GM12878 (cell line): ENCODE results near the gene LIN7A. TPM values are rescaled to one million over a fixed set of nuclear protein-coding genes. Genes with fewer than 3 reads are reported as not detected.

Experiments
- ATAC-seq: fragments of 200-7000 bp; cut with Tn5 transposase; 3 replicates; pipeline ENCODE4 v1.9.1; 2020; ENCODE audit warnings: mild to moderate bottlenecking, moderate library complexity
- BruUV-seq: library from RNA; stranded (reverse); fragments of 400-500 nt; replicated peaks from 2 replicates; lab custom pipeline; 2021; lab: Mats Ljungman, UMichigan
- CTCF ChIA-PET: fragments of 300-600 bp; sonication (Branson Sonifier 250); formaldehyde crosslinking; extraction: SDS; loops from one replicate; lab custom pipeline; 2021; ENCODE audit warnings: inconsistent platforms; lab: Yijun Ruan, JAX
- POLR2A ChIA-PET: fragments of 350-600 bp; formaldehyde crosslinking; extraction: SDS; loops from one replicate; lab custom pipeline; 2021; ENCODE audit warnings: inconsistent platforms; lab: Charles Lee
- RAD21 ChIA-PET: fragments of 300-600 bp; sonication (Branson Sonifier 250); formaldehyde crosslinking; loops from one replicate; lab custom pipeline; 2023; ENCODE audit warnings: antibody characterized with exemption; ENCODE audit not compliant: unreplicated experiment; lab: Charles Lee
- SMC1A ChIA-PET: fragments of 300-600 bp; sonication (Branson Sonifier 250); formaldehyde crosslinking; loops from one replicate; lab custom pipeline; 2023; ENCODE audit not compliant: unreplicated experiment, uncharacterized antibody; lab: Charles Lee
- DNase-seq: peaks from one replicate; pipeline ENCODE4 v3.0.0-alpha.2; 2011; ENCODE audit warnings: low read depth, low spot score
- FAIRE-seq: peaks from 3 replicates; lab custom pipeline; 2011; peaks lifted over from hg19 to GRCh38; lab: Jason Lieb, UNC
- H2AFZ ChIP-seq: 2 replicates; pipeline ENCODE4 v1.6.0; 2011; ENCODE audit warnings: low read depth, low read length, control low read depth; ENCODE audit not compliant: control insufficient read depth
- H3K27ac ChIP-seq: 2 replicates; pipeline ENCODE4 v1.5.1; 2011; ENCODE audit warnings: control low read depth; ENCODE audit not compliant: control insufficient read depth, insufficient read depth
- H3K27me3 ChIP-seq, 2 experiments: replicated peaks in 1 of 2; 2 replicates each; pipeline versions ENCODE4 v1.6.0 to v1.6.1; 2011; ENCODE audit warnings: low read length in 1 of 2; ENCODE audit not compliant: control insufficient read depth in 2 of 2, insufficient read depth in 2 of 2
- H3K36me3 ChIP-seq, 2 experiments: 2 replicates each; pipeline ENCODE4 v1.5.1; 2011; ENCODE audit warnings: low read length in 1 of 2; ENCODE audit not compliant: control insufficient read depth in 2 of 2, insufficient read depth in 2 of 2
- H3K4me1 ChIP-seq: 2 replicates; pipeline ENCODE4 v1.6.1; 2011; ENCODE audit warnings: mild to moderate bottlenecking, low read length, moderate library complexity, mixed read lengths; ENCODE audit not compliant: control insufficient read depth, insufficient read depth
- H3K4me2 ChIP-seq: 2 replicates; pipeline ENCODE4 v1.6.0; 2011; ENCODE audit warnings: control low read depth; ENCODE audit not compliant: control insufficient read depth, insufficient read depth
- H3K4me3 ChIP-seq: fragments of 200-600 bp; sonication (generic); 2 replicates; pipeline ENCODE4 v1.5.1; 2016
- H3K79me2 ChIP-seq: 2 replicates; pipeline ENCODE4 v1.6.0; 2011; ENCODE audit warnings: low read length; ENCODE audit not compliant: control insufficient read depth, insufficient read depth
- H3K9ac ChIP-seq: 2 replicates; pipeline ENCODE4 v1.8.0; 2011; ENCODE audit warnings: low read length, control low read depth, mixed read lengths; ENCODE audit not compliant: control insufficient read depth, insufficient read depth
- H3K9me3 ChIP-seq: replicated peaks from 3 replicates; pipeline ENCODE4 v1.5.1; 2011; ENCODE audit warnings: mild to moderate bottlenecking, low read length; ENCODE audit not compliant: control insufficient read depth, insufficient read depth
- H4K20me1 ChIP-seq: 2 replicates; pipeline ENCODE4 v1.6.0; 2011; ENCODE audit not compliant: control insufficient read depth, insufficient read depth
- ATF7 ChIP-seq: fragments of 450-650 bp; IDR thresholded peaks from 2 replicates; pipeline ENCODE4 v1.6.1; 2016; ENCODE audit warnings: low read depth, mild to moderate bottlenecking
- BHLHE40 ChIP-seq, 2 experiments: fragments of 450-650 bp in 1 of 2; IDR thresholded peaks; 2 replicates each; pipeline ENCODE4 v1.6.1; 2011 to 2017; ENCODE audit warnings: low read depth in 2 of 2, borderline replicate concordance in 1 of 2, improper control_type of control experiment in 1 of 2, low read length in 1 of 2, mild to moderate bottlenecking in 1 of 2
- CHD4 ChIP-seq: fragments of 200-600 bp; sonication (generic); IDR thresholded peaks from 2 replicates; pipeline ENCODE4 v1.6.1; 2016; ENCODE audit warnings: mild to moderate bottlenecking
- JUND ChIP-seq: IDR thresholded peaks from 2 replicates; pipeline ENCODE4 v1.6.1; 2012; ENCODE audit warnings: low read depth, mild to moderate bottlenecking, low read length, improper control_type of control experiment, moderate library complexity
- MEF2A ChIP-seq: IDR thresholded peaks from 2 replicates; pipeline ENCODE4 v1.6.1; 2011; ENCODE audit warnings: low read depth, mild to moderate bottlenecking, low read length, moderate library complexity; ENCODE audit not compliant: insufficient read depth
- NRF1 ChIP-seq: conservative IDR thresholded peaks from 2 replicates; pipeline ENCODE4 v1.6.1; 2011; ENCODE audit warnings: mild to moderate bottlenecking, low read depth, low read length, improper control_type of control experiment
- PKNOX1 ChIP-seq: fragments of 450-650 bp; IDR thresholded peaks from 2 replicates; pipeline ENCODE4 v1.6.1; 2016; ENCODE audit warnings: mild to moderate bottlenecking
- RAD51 ChIP-seq: fragments of 450-650 bp; IDR thresholded peaks from 2 replicates; pipeline ENCODE4 v1.6.1; 2016; ENCODE audit warnings: moderate library complexity, mild to moderate bottlenecking, inconsistent platforms
- STAT1 ChIP-seq: fragments of 450-650 bp; conservative IDR thresholded peaks from 2 replicates; pipeline ENCODE4 v1.6.1; 2014; ENCODE audit warnings: antibody characterized with exemption, mild to moderate bottlenecking
- ZNF687 ChIP-seq: fragments of 450-650 bp; IDR thresholded peaks from 2 replicates; pipeline ENCODE4 v1.6.1; 2017; ENCODE audit warnings: mild to moderate bottlenecking, moderate library complexity
- WGBS: methylation state at CpG from one replicate; pipeline ENCODE4 v1.1.6; 2016; ENCODE audit warnings: low lambda C conversion rate; ENCODE audit not compliant: insufficient replicate concordance, insufficient coverage; ENCODE audit errors: missing lambda C conversion rate; 5-methylcytosine and 5-hydroxymethylcytosine counted together
- in situ Hi-C: fragments of 300-500 bp; cut with MboI; formaldehyde crosslinking; loops from 9 replicates; pipeline ENCODE4 v1.14.3; 2018; ENCODE audit warnings: mixed read lengths
- intact Hi-C: fragments of 100-400 bp; cut with micrococcal nuclease; formaldehyde crosslinking; loops from one replicate; pipeline ENCODE4 v1.14.2; 2022; ENCODE audit not compliant: unreplicated experiment
- polyA plus RNA-seq, 11 experiments: library from polyadenylated mRNA; depleted of rRNA in 4 of 11; unstranded in 6 of 11; stranded (reverse) in 5 of 11; fragments of >200 nt; fragmentation: Nextera tagmentation in 4 of 11; fragmentation: Illumina TruSeq in 1 of 11; extraction: Ambion mirVana in 4 of 11; extraction: Trizol in 1 of 11; gene quantifications; 1 replicate in 1 of 11; 2 replicates in 10 of 11; pipeline versions ENCODE4 v1.2.1 to v1.2.3, GENCODE V29; 2011 to 2016; ENCODE audit warnings: inconsistent platforms in 2 of 11, missing spikeins in 2 of 11, low read depth in 1 of 11
- total RNA-seq, 4 experiments: library from RNA; depleted of rRNA in 3 of 4; stranded (reverse); fragments of >200 nt in 3 of 4; fragmentation: Illumina TruSeq in 1 of 4; extraction: Trizol in 1 of 4; gene quantifications; 2 replicates each; pipeline versions ENCODE4 v1.2.1 to v1.2.3, GENCODE V29; 2013 to 2021
- TF ChIP-seq, protein P1 (sequence below): IDR thresholded peaks from 2 replicates; pipeline ENCODE4 v1.6.1; 2012; ENCODE audit warnings: low read length, inconsistent platforms
- TF ChIP-seq, protein P2 (sequence below): fragments of 450-650 bp; IDR thresholded peaks from 2 replicates; pipeline ENCODE4 v1.6.1; 2016; ENCODE audit warnings: mild to moderate bottlenecking, moderate library complexity, borderline replicate concordance

Gene LIN7A
- total and polyA plus RNA-seq, 10 of the 15 experiments (the other 5 are each of a cell fraction or from before 2014, with no cell fraction given), result 0.04 to 0.93 (median 0.35) TPM; not detected in 1

GRCh38 chr12:80848858-80849257 is 88.9 kb downstream of the LIN7A start:
- CTCF ChIA-PET, result interaction anchor here (1.9 kb wide), 1 partner anchor 11 kb away, joined by 7 read pairs; no protein-coding TSS in a partner anchor
- no peaks in the 10 kb centered on the region for H3K36me3 ChIP-seq
- no peaks in the 10 kb centered on the region for H4K20me1 ChIP-seq
- POLR2A ChIA-PET, result no interaction called here
- H3K4me2 ChIP-seq, result no peak overlapping the region
- no peak overlapping the region for H3K9ac ChIP-seq
- no peak overlapping the region for H3K27ac ChIP-seq
- no peaks in the 10 kb centered on the region for H3K27me3 ChIP-seq
- FAIRE-seq (no peak), DNase-seq (no peak), ATAC-seq (no peak)
- H3K79me2 ChIP-seq, result no peaks in the 10 kb centered on the region
- H3K4me1 ChIP-seq, result no peaks in the 10 kb centered on the region
- WGBS, result 96% methylated on average over 1 of the region's 1 CpG
- RAD21 ChIA-PET, result no interaction called here
- no peak overlapping the region for H2AFZ ChIP-seq
- H3K4me3 ChIP-seq, result no peak overlapping the region
- BruUV-seq, result no TSS peak
- TF ChIP-seq PKNOX1, result no peak
- TF ChIP-seq MEF2A, result no peak
- no peak for TF ChIP-seq CHD4
- no peak for TF ChIP-seq RAD51
- no peak for TF ChIP-seq ATF7
- no peak for TF ChIP-seq STAT1
- no peak for TF ChIP-seq ZNF687
- TF ChIP-seq, protein P1, sequence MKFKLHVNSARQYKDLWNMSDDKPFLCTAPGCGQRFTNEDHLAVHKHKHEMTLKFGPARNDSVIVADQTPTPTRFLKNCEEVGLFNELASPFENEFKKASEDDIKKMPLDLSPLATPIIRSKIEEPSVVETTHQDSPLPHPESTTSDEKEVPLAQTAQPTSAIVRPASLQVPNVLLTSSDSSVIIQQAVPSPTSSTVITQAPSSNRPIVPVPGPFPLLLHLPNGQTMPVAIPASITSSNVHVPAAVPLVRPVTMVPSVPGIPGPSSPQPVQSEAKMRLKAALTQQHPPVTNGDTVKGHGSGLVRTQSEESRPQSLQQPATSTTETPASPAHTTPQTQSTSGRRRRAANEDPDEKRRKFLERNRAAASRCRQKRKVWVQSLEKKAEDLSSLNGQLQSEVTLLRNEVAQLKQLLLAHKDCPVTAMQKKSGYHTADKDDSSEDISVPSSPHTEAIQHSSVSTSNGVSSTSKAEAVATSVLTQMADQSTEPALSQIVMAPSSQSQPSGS, result no peak
- TF ChIP-seq JUND, result no peak
- TF ChIP-seq BHLHE40 (IDR thresholded peaks at IDR 0.05; ENCODE audit: borderline replicate concordance in 1 of 2, low read depth in 2 of 2, low read length in 1 of 2), result no peak
- TF ChIP-seq NRF1, result no peak
- TF ChIP-seq, protein P2, sequence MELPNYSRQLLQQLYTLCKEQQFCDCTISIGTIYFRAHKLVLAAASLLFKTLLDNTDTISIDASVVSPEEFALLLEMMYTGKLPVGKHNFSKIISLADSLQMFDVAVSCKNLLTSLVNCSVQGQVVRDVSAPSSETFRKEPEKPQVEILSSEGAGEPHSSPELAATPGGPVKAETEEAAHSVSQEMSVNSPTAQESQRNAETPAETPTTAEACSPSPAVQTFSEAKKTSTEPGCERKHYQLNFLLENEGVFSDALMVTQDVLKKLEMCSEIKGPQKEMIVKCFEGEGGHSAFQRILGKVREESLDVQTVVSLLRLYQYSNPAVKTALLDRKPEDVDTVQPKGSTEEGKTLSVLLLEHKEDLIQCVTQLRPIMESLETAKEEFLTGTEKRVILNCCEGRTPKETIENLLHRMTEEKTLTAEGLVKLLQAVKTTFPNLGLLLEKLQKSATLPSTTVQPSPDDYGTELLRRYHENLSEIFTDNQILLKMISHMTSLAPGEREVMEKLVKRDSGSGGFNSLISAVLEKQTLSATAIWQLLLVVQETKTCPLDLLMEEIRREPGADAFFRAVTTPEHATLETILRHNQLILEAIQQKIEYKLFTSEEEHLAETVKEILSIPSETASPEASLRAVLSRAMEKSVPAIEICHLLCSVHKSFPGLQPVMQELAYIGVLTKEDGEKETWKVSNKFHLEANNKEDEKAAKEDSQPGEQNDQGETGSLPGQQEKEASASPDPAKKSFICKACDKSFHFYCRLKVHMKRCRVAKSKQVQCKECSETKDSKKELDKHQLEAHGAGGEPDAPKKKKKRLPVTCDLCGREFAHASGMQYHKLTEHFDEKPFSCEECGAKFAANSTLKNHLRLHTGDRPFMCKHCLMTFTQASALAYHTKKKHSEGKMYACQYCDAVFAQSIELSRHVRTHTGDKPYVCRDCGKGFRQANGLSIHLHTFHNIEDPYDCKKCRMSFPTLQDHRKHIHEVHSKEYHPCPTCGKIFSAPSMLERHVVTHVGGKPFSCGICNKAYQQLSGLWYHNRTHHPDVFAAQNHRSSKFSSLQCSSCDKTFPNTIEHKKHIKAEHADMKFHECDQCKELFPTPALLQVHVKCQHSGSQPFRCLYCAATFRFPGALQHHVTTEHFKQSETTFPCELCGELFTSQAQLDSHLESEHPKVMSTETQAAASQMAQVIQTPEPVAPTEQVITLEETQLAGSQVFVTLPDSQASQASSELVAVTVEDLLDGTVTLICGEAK, result no peak
- SMC1A ChIA-PET, result no interaction called here
- no peaks in the 10 kb centered on the region for H3K9me3 ChIP-seq
- intact Hi-C loops (no loop called here), in situ Hi-C loops (no loop called here)
